ENCODE data around the gene MMRN2.
"Not testable (repeated sequence)": the region's sequence is repeated elsewhere in the genome, so short reads cannot be mapped to it uniquely, and the experiment has no call there.

Gene MMRN2

DNA sequence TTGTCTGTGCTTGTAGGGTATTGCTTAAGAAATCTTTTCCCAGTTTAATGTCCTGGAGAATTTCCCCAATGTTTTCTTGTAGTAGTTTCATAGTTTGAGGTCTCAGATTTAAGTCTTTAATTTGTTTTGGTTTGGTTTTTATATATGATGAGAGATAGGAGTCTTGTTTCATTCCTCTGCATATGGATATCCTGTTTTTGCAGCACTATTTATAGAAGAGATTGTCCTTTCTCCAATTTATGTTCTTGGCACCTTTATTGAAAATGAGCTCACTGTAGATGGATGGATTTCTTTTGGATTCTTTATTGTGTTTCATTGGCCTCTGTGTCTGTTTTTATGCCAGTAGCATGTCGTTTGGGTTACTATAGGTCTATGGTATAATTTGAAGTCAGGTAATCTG is 31.1 kb upstream of the MMRN2 start:
- Histone ChIP-seq H2AFZ (ENCODE audit: low read length) (no peak overlapping the region), H3K9ac (ENCODE audit: low read depth, low read length, poor library complexity) (no peak overlapping the region), H3K4me1 (ENCODE audit: control insufficient read depth in 2 of 2, insufficient read depth in 1 of 2, low read depth in 1 of 2, low read length in 2 of 2) (no peaks in the 10 kb centered on the region), H2BK12ac (ENCODE audit: low read length) (no peak overlapping the region), H3K4me2 (ENCODE audit: insufficient read depth, low read length, poor library complexity, severe bottlenecking) (no peak overlapping the region), H2BK5ac (ENCODE audit: low read length) (no peak overlapping the region), H3K14ac (ENCODE audit: low read length) (no peak overlapping the region), H3K4me3 (ENCODE audit: low read length in 2 of 2) (no peak overlapping the region), H2BK15ac (ENCODE audit: low read length) (no peak overlapping the region), H3K23ac (ENCODE audit: low read depth, low read length, poor library complexity) (no peak overlapping the region), H3K18ac (ENCODE audit: low read length) (no peak overlapping the region), H4K91ac (ENCODE audit: low read depth, low read length, poor library complexity) (no peak overlapping the region), H3K4ac (ENCODE audit: low read length) (no peak overlapping the region), H2BK120ac (ENCODE audit: low read depth, low read length) (no peak overlapping the region), H3K36me3 (replicated peaks in 1 of 2; ENCODE audit: control insufficient read depth in 2 of 2, insufficient read depth in 2 of 2, low read length in 2 of 2) (no peaks in the 10 kb centered on the region), H3K27ac (replicated peaks; ENCODE audit: low read length) (no peak overlapping the region), H4K8ac (ENCODE audit: low read depth, low read length) (no peak overlapping the region), H2AK5ac (ENCODE audit: low read depth, low read length) (no peak overlapping the region), H3K27me3 (ENCODE audit: control insufficient read depth in 3 of 3, insufficient read depth in 3 of 3, low read depth in 1 of 3, low read length in 3 of 3) (no peaks in the 10 kb centered on the region), H3K79me1 (ENCODE audit: low read depth, low read length) (no peaks in the 10 kb centered on the region), H3K9me3 (replicated peaks in 1 of 2; ENCODE audit: control insufficient read depth in 2 of 2, insufficient read depth in 1 of 2, low read depth in 1 of 2, low read length in 2 of 2) (no peaks in the 10 kb centered on the region)
- no CpG with 5 or more reads among the region's 1 CpG for WGBS, 2 donors (ENCODE audit: extremely low coverage in 2 of 2, insufficient read length in 2 of 2, insufficient replicate concordance in 1 of 2)
- DNase-seq (ENCODE audit: low spot score), result no peak

DNA sequence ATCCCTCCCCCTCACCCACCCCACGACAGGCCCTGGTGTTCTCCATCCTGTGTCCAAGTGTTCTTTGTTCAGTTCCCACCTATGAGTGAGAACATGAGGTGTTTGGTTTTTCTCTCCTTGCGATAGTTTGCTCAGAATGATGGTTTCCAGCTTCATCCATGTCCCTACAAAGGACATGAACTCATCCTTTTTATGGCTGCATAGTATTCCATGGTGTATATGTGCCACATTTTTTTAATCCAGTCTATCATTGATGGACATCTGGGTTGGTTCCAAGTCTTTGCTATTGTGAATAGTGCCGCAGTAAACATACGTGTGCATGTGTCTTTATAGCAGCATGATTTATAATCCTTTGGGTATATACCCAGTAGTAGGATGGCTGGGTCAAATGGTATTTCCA is 27.1 kb upstream of the MMRN2 start:
- not testable (repeated sequence) for H2BK5ac ChIP-seq (ENCODE audit: low read length); H3K4me2 ChIP-seq (ENCODE audit: insufficient read depth, low read length, poor library complexity, severe bottlenecking); H3K4ac ChIP-seq (ENCODE audit: low read length); H3K4me3 ChIP-seq (ENCODE audit: low read length in 2 of 2); H3K27ac ChIP-seq (replicated peaks; ENCODE audit: low read length); H3K14ac ChIP-seq (ENCODE audit: low read length); DNase-seq (ENCODE audit: low spot score); H3K79me1 ChIP-seq (ENCODE audit: low read depth, low read length); H4K8ac ChIP-seq (ENCODE audit: low read depth, low read length); H3K27me3 ChIP-seq (ENCODE audit: control insufficient read depth in 3 of 3, insufficient read depth in 3 of 3, low read depth in 1 of 3, low read length in 3 of 3); H2BK15ac ChIP-seq (ENCODE audit: low read length); H2BK120ac ChIP-seq (ENCODE audit: low read depth, low read length); H3K23ac ChIP-seq (ENCODE audit: low read depth, low read length, poor library complexity); H3K9me3 ChIP-seq (replicated peaks in 1 of 2; ENCODE audit: control insufficient read depth in 2 of 2, insufficient read depth in 1 of 2, low read depth in 1 of 2, low read length in 2 of 2); H3K9ac ChIP-seq (ENCODE audit: low read depth, low read length, poor library complexity); H4K91ac ChIP-seq (ENCODE audit: low read depth, low read length, poor library complexity); H2BK12ac ChIP-seq (ENCODE audit: low read length); H2AK5ac ChIP-seq (ENCODE audit: low read depth, low read length); H2AFZ ChIP-seq (ENCODE audit: low read length); H3K4me1 ChIP-seq (ENCODE audit: control insufficient read depth in 2 of 2, insufficient read depth in 1 of 2, low read depth in 1 of 2, low read length in 2 of 2); H3K36me3 ChIP-seq (replicated peaks in 1 of 2; ENCODE audit: control insufficient read depth in 2 of 2, insufficient read depth in 2 of 2, low read length in 2 of 2); H3K18ac ChIP-seq (ENCODE audit: low read length)
- WGBS, 2 donors (ENCODE audit: extremely low coverage in 2 of 2, insufficient read length in 2 of 2, insufficient replicate concordance in 1 of 2), result no CpG with 5 or more reads among the region's 4 CpGs

DNA sequence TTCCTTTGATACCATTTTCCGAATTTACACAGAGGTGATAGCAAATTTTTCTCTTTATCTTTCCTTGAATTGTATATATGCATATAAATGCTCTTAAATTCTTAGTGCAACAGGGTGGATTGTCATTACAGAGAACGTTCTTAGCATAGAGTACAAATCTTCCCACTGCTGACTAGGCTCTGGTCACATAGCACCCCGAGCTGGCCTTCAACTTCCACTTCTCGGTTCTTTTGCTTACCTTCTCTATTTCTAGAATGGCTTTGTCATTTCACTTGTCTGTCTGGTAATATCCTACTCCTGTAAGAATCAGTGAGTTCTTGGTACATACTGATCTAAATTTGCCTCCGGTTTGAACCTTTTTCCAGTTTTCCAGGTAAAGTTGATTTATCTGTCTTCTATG is 24.3 kb upstream of the MMRN2 start:
- no peak for DNase-seq (ENCODE audit: low spot score)
- H3K23ac ChIP-seq (ENCODE audit: low read depth, low read length, poor library complexity), result no peak overlapping the region
- no peak overlapping the region for H3K4me3 ChIP-seq (ENCODE audit: low read length in 2 of 2)
- H2BK5ac ChIP-seq (ENCODE audit: low read length), result no peak overlapping the region
- H3K4ac ChIP-seq (ENCODE audit: low read length), result no peak overlapping the region
- H3K27ac ChIP-seq (replicated peaks; ENCODE audit: low read length), result no peak overlapping the region
- H2BK120ac ChIP-seq (ENCODE audit: low read depth, low read length), result no peak overlapping the region
- H2BK15ac ChIP-seq (ENCODE audit: low read length), result no peak overlapping the region
- H2AK5ac ChIP-seq (ENCODE audit: low read depth, low read length), result no peak overlapping the region
- WGBS, 2 donors (ENCODE audit: extremely low coverage in 2 of 2, insufficient read length in 2 of 2, insufficient replicate concordance in 1 of 2), result no CpG with 5 or more reads among the region's 5 CpGs
- H2AFZ ChIP-seq (ENCODE audit: low read length), result no peak overlapping the region
- no peak overlapping the region for H4K91ac ChIP-seq (ENCODE audit: low read depth, low read length, poor library complexity)
- H3K14ac ChIP-seq (ENCODE audit: low read length), result no peak overlapping the region
- no peak overlapping the region for H3K18ac ChIP-seq (ENCODE audit: low read length)
- no peaks in the 10 kb centered on the region for H3K36me3 ChIP-seq (replicated peaks in 1 of 2; ENCODE audit: control insufficient read depth in 2 of 2, insufficient read depth in 2 of 2, low read length in 2 of 2)
- H3K4me2 ChIP-seq (ENCODE audit: insufficient read depth, low read length, poor library complexity, severe bottlenecking), result no peak overlapping the region
- no peak overlapping the region for H2BK12ac ChIP-seq (ENCODE audit: low read length)
- H3K79me1 ChIP-seq (ENCODE audit: low read depth, low read length), result no peaks in the 10 kb centered on the region
- no peaks in the 10 kb centered on the region for H3K27me3 ChIP-seq (ENCODE audit: control insufficient read depth in 3 of 3, insufficient read depth in 3 of 3, low read depth in 1 of 3, low read length in 3 of 3)
- H4K8ac ChIP-seq (ENCODE audit: low read depth, low read length), result no peak overlapping the region
- H3K9ac ChIP-seq (ENCODE audit: low read depth, low read length, poor library complexity), result no peak overlapping the region
- H3K4me1 ChIP-seq (ENCODE audit: control insufficient read depth in 2 of 2, insufficient read depth in 1 of 2, low read depth in 1 of 2, low read length in 2 of 2), result no peaks in the 10 kb centered on the region
- H3K9me3 ChIP-seq (replicated peaks in 1 of 2; ENCODE audit: control insufficient read depth in 2 of 2, insufficient read depth in 1 of 2, low read depth in 1 of 2, low read length in 2 of 2), result no peaks in the 10 kb centered on the region

DNA sequence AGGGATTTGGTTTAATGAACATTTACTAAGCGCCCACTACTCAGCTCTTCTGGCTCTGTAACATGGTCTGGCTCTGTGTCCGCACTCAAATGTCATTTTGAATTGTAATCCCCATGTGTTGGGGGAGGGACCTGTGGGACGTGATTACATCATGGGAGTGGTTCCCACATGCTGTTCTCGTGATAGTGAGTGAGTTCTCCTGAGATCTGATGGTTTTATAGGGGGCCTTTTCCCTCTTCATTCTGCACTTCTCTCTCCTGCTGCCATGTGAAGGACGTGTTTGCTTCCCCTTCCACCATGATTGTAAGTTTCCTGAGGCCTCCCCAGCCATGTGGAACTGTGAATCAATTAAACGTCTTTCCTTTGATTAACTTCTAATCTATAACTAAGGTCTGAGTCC is 23.6 kb upstream of the MMRN2 start:
- H3K23ac ChIP-seq (ENCODE audit: low read depth, low read length, poor library complexity), result not testable (repeated sequence)

More for the DNA sequence above, 23.6 kb upstream of the MMRN2 start:
- not testable (repeated sequence) for H4K91ac ChIP-seq (ENCODE audit: low read depth, low read length, poor library complexity); H2AK5ac ChIP-seq (ENCODE audit: low read depth, low read length); H2BK15ac ChIP-seq (ENCODE audit: low read length); H3K4ac ChIP-seq (ENCODE audit: low read length); H4K8ac ChIP-seq (ENCODE audit: low read depth, low read length); H3K14ac ChIP-seq (ENCODE audit: low read length); H3K9ac ChIP-seq (ENCODE audit: low read depth, low read length, poor library complexity); H3K27ac ChIP-seq (replicated peaks; ENCODE audit: low read length); H3K79me1 ChIP-seq (ENCODE audit: low read depth, low read length); H3K27me3 ChIP-seq (ENCODE audit: control insufficient read depth in 3 of 3, insufficient read depth in 3 of 3, low read depth in 1 of 3, low read length in 3 of 3); H3K4me1 ChIP-seq (ENCODE audit: control insufficient read depth in 2 of 2, insufficient read depth in 1 of 2, low read depth in 1 of 2, low read length in 2 of 2); H3K9me3 ChIP-seq (replicated peaks in 1 of 2; ENCODE audit: control insufficient read depth in 2 of 2, insufficient read depth in 1 of 2, low read depth in 1 of 2, low read length in 2 of 2); H2BK120ac ChIP-seq (ENCODE audit: low read depth, low read length); H3K18ac ChIP-seq (ENCODE audit: low read length); H3K4me2 ChIP-seq (ENCODE audit: insufficient read depth, low read length, poor library complexity, severe bottlenecking); H2BK5ac ChIP-seq (ENCODE audit: low read length); H2AFZ ChIP-seq (ENCODE audit: low read length); H3K36me3 ChIP-seq (replicated peaks in 1 of 2; ENCODE audit: control insufficient read depth in 2 of 2, insufficient read depth in 2 of 2, low read length in 2 of 2); H2BK12ac ChIP-seq (ENCODE audit: low read length); DNase-seq (ENCODE audit: low spot score); H3K4me3 ChIP-seq (ENCODE audit: low read length in 2 of 2)
- WGBS, 2 donors (ENCODE audit: extremely low coverage in 2 of 2, insufficient read length in 2 of 2, insufficient replicate concordance in 1 of 2), result no CpG with 5 or more reads among the region's 6 CpGs

All from neuronal stem cell (in vitro differentiated cells).